Activated T-helper 17 cell treated with anti-CD3 and anti-CD28 coated beads, Interleukin-2, amount 50 U/mL, for 72 hours (primary cell): ENCODE data around the gene RIPOR2. TPM values are rescaled to one million over a fixed set of nuclear protein-coding genes. Genes with fewer than 3 reads are reported as not detected.
"Not testable (repeated sequence)": the region's sequence is repeated elsewhere in the genome, so short reads cannot be mapped to it uniquely, and the experiment has no call there.

Experiments used
- ATAC-seq: fragments of 150-1000 bp; cut with Tn5 transposase; replicated peaks from 2 replicates; pipeline ENCODE4 v1.10.0; 2021; ENCODE audit warnings: mild to moderate bottlenecking, moderate library complexity
- H3K27ac Mint-ChIP-seq: one replicate; pipeline ENCODE4 v1.8.0; 2022; ENCODE audit warnings: mixed read lengths
- H3K27me3 Mint-ChIP-seq: one replicate; pipeline ENCODE4 v1.8.0; 2022; ENCODE audit warnings: mixed read lengths
- H3K36me3 Mint-ChIP-seq: one replicate; pipeline ENCODE4 v1.8.0; 2022; ENCODE audit warnings: low read depth, mild to moderate bottlenecking, mixed read lengths
- H3K4me1 Mint-ChIP-seq: one replicate; pipeline ENCODE4 v1.8.0; 2022; ENCODE audit warnings: mixed read lengths
- H3K4me3 Mint-ChIP-seq: one replicate; pipeline ENCODE4 v1.8.0; 2022; ENCODE audit warnings: mild to moderate bottlenecking, mixed read lengths
- H3K9me3 Mint-ChIP-seq: one replicate; pipeline ENCODE4 v1.8.0; 2022; ENCODE audit warnings: mixed read lengths
- total RNA-seq, 2 donors: library from RNA; stranded (reverse); gene quantifications; one replicate each; pipeline ENCODE4 v1.2.3, GENCODE V29; 2022

Gene RIPOR2
- total RNA-seq, 2 donors from 2014 or later, result 47.5 to 113 TPM

DNA sequence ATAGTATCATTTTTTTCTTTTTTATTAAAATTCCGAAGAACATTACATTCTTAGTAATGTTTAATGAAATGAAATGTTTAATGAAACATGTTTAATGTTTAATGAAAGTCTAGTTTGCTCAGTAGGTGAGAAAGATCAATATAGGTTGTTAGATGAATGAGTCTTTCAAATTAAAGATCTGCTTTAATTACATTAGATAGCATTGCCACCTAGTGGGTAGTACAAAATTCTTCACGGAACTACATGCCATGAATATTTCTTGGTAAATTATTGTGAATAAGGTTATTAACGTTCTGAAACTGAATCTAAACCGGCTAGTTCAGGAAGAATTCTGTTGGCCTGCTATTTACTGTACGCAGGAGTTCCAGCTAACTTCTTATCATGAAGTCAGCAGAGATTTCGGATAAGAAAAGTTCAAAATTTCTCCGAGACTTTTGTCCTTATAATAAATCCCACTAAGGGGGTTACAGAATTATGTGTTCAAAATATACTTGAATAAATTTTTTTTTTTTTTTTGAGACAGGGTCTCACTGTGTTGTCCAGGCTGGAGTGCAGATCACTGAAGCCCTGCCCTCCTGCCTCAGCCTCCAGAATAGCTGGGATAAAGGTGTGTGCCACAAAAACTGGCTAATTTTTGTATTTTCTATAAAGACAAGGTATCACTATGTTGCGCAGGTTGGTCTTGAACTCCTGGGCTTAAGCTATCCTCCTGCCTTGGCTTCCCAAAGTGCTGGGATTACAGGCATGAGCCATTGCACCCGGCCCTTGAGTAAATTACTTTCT, 168.9 kb downstream of the RIPOR2 start:
- no peak overlapping the region for H3K27ac Mint-ChIP-seq
- peak; percentile 62 for ATAC-seq
- no peaks in the 10 kb centered on the region for H3K27me3 Mint-ChIP-seq
- no peaks in the 10 kb centered on the region for H3K9me3 Mint-ChIP-seq
- no peaks in the 10 kb centered on the region for H3K36me3 Mint-ChIP-seq
- no peaks in the 10 kb centered on the region for H3K4me1 Mint-ChIP-seq
- no peak overlapping the region for H3K4me3 Mint-ChIP-seq

DNA sequence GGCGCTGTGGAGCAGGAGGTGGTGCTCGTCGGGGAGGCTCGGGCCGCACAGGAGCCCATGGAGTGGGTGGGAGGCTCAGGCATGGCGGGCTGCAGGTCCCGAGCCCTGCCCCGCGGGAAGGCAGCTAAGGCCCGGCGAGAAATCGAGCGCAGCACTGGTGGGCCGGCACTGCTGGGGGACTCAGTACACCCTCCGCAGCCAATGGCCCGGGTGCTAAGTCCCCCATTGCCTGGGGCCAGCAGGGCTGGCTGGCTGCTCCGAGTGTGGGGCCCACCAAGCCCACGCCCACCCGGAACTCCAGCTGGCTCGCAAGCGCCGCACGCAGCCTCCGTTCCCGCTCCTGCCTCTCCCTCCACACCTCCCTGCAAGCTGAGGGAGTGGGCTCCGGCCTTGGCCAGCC, 169.8 kb downstream of the RIPOR2 start:
- not testable (repeated sequence) for ATAC-seq, H3K4me1 Mint-ChIP-seq, H3K27ac Mint-ChIP-seq, H3K9me3 Mint-ChIP-seq, H3K27me3 Mint-ChIP-seq, H3K36me3 Mint-ChIP-seq, H3K4me3 Mint-ChIP-seq

DNA sequence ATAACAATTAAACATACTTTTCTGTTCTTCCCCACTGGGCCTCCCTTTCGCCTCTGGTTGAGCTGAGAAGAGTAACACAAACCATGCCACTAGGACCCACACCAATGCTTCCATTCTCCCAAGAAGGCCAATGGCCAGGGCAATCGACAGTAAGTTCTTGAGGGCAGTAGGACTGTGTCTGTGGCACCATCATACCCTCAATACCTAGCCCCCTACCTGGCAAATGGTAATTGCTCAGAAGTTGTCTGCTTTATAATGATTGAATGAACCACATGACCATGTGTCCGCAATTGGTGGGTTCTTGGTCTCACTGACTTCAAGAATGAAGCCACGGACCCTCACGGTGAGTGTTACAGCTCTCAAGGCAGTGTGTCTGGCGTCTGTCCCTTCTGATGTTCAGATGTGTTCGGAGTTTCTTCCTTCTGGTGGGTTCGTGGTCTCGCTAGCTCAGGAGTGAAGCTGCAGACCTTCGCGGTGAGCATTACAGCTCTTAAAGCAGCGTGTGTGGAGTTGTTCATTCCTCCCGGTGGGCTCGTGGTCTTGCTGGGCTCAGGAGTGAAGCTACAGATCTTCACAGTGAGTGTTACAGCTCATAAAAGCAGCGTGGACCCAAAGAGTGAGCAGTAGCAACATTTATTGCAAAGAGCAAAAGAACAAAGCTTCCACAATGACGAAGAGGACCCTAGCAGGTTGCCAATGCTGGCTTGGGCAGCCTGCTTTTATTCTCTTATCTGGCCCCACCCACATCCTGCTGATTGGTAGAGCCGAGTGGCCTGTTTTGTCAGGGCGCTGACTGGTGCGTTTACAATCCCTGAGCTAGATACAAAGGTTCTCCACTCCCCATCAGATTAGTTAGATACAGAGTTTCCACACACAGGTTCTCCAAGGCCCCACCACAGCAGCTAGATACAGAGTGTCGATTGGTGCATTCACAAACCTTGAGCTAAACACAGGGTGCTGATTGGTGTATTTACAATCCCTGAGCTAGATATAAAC, 170.6 kb downstream of the RIPOR2 start:
- not testable (repeated sequence) for H3K9me3 Mint-ChIP-seq, H3K4me1 Mint-ChIP-seq, H3K27ac Mint-ChIP-seq, H3K4me3 Mint-ChIP-seq, H3K36me3 Mint-ChIP-seq, H3K27me3 Mint-ChIP-seq, ATAC-seq

DNA sequence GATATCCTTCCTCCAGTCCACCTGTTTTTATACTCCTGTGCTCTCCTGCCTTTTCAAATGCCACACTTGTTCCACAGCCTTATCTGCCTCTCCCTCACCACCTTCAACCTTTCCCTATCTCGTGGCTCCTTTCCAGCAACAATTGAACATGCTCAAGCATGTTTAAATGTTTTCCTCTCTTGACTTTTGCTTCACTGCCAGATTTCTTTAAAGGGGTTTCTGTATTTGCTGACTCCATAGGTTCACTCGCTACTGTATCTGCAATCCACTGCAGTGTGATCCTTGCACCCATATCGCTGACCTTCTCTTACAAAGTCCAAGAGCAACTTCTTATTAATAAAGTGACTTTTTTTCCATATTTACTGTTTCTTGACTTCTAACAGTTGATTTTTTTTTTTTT, 172.2 kb downstream of the RIPOR2 start:
- ATAC-seq, result no peak
- Mint-ChIP-seq H3K27ac (no peak overlapping the region), H3K9me3 (no peaks in the 10 kb centered on the region), H3K4me1 (no peaks in the 10 kb centered on the region), H3K27me3 (no peaks in the 10 kb centered on the region), H3K4me3 (no peak overlapping the region), H3K36me3 (no peaks in the 10 kb centered on the region)

DNA sequence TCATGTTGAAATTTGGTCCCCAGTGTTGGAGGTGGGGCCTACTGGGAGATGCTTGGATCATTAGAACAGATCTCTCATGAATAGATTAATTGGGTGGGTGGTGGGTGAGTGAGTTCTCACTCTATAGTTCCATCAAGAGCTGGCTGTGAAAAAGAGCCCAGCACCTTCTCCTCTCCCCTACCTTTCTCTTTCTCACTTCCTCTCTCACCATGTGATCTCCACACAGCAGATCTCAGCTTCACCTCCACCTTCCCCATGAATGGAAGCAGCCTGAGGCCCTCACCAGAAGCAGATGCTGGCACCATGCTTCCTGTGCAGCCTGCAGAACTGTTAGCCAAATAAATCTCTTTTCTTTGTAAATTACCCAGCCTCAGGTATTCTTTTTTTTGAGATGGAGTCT, 173.9 kb downstream of the RIPOR2 start:
- Mint-ChIP-seq H3K4me1 (no peaks in the 10 kb centered on the region), H3K27me3 (no peaks in the 10 kb centered on the region), H3K9me3 (no peaks in the 10 kb centered on the region), H3K36me3 (no peaks in the 10 kb centered on the region), H3K27ac (no peak overlapping the region), H3K4me3 (no peak overlapping the region)
- ATAC-seq, result no peak

DNA sequence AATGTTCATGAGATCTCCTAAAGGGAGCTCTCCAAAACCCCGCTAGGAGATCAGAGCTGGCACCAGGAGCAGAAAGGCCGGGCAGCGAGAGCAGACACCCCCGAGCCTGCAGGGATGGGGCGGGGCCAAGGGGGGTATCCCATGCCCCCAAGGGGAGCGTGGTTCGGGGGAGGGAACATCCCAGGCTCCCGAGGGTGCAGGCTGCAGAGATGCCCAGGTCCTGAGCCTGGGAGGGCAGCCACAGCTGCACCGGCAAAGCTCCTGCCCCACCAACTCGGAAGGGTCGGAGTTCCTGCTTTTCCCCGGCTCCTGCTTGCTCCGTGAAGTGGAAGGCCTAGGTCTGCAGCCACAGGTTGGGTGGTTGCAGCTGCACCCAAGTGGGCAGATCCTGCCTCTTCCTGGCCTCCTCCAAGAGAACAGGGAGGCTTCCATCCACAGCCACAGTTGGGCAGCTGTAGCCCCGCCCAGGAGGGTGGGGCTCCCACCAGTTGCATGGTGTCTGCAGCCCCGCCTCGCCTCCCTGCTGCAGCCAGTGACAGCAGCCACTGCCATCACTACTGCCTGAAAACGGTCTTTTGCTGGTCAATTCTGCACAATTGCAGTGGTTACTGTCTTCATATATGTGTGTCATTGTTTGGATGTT, 174.4 kb downstream of the RIPOR2 start:
- no peaks in the 10 kb centered on the region for H3K4me1 Mint-ChIP-seq
- H3K9me3 Mint-ChIP-seq, result no peaks in the 10 kb centered on the region
- ATAC-seq, result peak; percentile 52
- H3K27ac Mint-ChIP-seq, result no peak overlapping the region
- no peaks in the 10 kb centered on the region for H3K27me3 Mint-ChIP-seq
- no peak overlapping the region for H3K4me3 Mint-ChIP-seq
- H3K36me3 Mint-ChIP-seq, result no peaks in the 10 kb centered on the region

DNA sequence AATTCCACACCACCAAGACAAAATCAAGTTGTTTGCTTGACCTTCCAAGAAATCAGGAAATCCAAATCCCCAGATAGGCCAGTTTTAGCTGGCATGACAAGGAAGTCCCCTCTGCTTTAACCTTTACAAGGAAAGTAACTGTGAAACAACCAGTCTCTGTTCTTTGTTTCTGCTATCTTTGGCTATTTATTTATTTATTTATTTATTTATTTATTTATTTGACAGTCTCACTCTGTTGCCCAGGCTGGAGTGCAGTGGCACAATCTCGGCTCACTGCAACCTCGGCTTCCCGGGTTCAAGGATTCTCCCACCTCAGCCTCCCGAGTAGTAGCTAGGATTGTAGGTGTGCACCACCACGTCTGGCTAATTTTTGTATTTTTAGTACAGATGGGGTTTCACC, 175.6 kb downstream of the RIPOR2 start:
- H3K27ac Mint-ChIP-seq, result no peak overlapping the region
- H3K4me3 Mint-ChIP-seq, result no peak overlapping the region
- no peaks in the 10 kb centered on the region for H3K4me1 Mint-ChIP-seq
- H3K9me3 Mint-ChIP-seq, result no peaks in the 10 kb centered on the region
- no peaks in the 10 kb centered on the region for H3K36me3 Mint-ChIP-seq
- no peaks in the 10 kb centered on the region for H3K27me3 Mint-ChIP-seq
- no peak for ATAC-seq

DNA sequence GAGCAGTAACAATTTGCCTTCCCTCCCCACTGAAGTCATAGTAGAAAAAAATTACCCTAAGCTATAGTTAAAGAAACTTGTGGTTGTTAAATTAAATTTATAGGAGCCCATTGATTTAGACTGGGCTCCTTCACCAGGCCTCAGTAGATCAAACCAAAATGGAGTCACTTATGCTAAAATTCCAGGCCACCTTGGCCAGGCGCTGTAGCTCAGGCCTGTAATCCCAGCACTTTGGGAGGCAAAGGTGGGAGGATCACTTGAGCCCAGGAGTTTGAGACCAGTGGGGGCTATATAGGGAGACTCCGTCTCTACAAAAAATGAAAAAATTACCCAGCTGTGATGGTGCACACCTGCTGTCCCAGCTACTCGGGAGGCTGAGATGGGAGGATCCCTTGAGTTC, 176.0 kb downstream of the RIPOR2 start:
- Mint-ChIP-seq H3K4me3 (no peak overlapping the region), H3K27me3 (no peaks in the 10 kb centered on the region), H3K4me1 (no peaks in the 10 kb centered on the region), H3K36me3 (no peaks in the 10 kb centered on the region), H3K9me3 (no peaks in the 10 kb centered on the region), H3K27ac (no peak overlapping the region)
- no peak for ATAC-seq

DNA sequence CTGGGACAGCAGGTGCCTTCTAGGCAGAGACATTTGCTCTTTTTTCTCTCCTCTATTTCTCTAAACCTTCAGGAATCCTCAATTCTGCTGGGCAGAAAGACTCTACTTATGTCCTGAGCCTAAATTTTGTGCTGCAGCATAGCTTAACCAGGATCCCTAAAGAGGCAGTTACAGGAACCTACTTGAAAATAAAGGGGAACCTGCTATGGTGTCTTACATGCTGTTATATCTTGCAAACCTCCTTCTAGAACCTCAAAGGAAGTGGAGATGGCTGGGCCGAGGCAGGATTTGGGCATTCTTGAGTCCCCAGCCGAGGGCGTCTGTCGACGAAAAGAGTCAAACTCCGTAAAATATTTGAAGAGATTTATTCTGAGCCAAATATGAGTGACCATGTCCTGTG, 178.1 kb downstream of the RIPOR2 start:
- Mint-ChIP-seq H3K27me3 (no peaks in the 10 kb centered on the region), H3K9me3 (no peaks in the 10 kb centered on the region), H3K27ac (no peak overlapping the region), H3K36me3 (no peaks in the 10 kb centered on the region), H3K4me1 (no peaks in the 10 kb centered on the region), H3K4me3 (no peak overlapping the region)
- no peak for ATAC-seq

DNA sequence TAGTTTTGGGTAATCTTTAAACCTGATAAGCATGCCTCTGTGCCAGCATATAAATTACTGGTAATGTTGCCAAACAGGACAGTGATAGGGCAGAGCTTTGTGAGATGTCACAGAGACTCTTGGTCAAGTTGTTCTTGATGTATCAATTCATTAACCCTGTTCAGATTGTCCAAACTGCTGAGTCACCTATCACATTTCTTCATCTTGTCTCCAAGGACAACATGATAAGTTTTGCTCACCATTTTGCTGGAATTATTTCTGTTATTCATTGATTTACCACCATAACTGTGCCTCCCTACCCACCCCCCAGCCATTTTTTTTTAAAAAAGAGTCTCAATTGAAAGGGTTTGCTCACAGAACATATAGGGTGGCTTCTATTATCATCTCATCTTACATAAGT, 180.5 kb downstream of the RIPOR2 start:
- no peak overlapping the region for H3K4me3 Mint-ChIP-seq
- H3K9me3 Mint-ChIP-seq, result no peaks in the 10 kb centered on the region
- H3K36me3 Mint-ChIP-seq, result no peaks in the 10 kb centered on the region
- no peaks in the 10 kb centered on the region for H3K27me3 Mint-ChIP-seq
- H3K4me1 Mint-ChIP-seq, result no peaks in the 10 kb centered on the region
- H3K27ac Mint-ChIP-seq, result no peak overlapping the region
- ATAC-seq, result no peak

DNA sequence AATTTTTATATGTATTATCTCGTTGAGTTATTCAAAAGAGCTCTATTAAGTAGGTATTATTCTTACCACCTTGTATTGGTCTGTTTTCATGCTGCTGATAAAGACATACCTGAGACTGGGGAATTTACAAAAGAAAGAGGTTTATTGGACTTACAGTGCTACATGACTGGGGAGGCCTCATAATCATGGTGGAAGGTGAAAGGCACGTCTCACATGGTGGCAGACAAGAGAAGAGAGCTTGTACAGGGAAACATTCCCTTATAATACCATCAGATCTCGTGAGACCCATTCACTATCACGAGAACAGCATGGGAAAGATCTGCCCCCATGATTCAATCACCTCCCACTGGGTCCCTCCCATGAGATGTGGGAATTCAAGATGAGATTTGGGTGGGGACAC, 181.4 kb downstream of the RIPOR2 start:
- H3K4me3 Mint-ChIP-seq, H3K27me3 Mint-ChIP-seq, H3K4me1 Mint-ChIP-seq, H3K36me3 Mint-ChIP-seq, H3K9me3 Mint-ChIP-seq, H3K27ac Mint-ChIP-seq, ATAC-seq: not testable (repeated sequence)

Other genes with a start within 250 kb of the RIPOR2 start
- 100 to 1,000 TPM; 106 to 185 TPM for gene C6orf62, start 216.8 kb downstream of the RIPOR2 start, total RNA-seq
- 10 to 100 TPM; 61.3 to 80.4 TPM for gene GMNN, start 161.0 kb downstream of the RIPOR2 start, total RNA-seq
- gene ARMH2, start 137.0 kb downstream of the RIPOR2 start, total RNA-seq, result under 1 TPM; 0.43 to 0.45 TPM